Peyer's patch (tissue), 4 donors: ENCODE data around the gene INKA1.
"Not testable (repeated sequence)": the region's sequence is repeated elsewhere in the genome, so short reads cannot be mapped to it uniquely, and the experiment has no call there.

Experiments
- CTCF ChIP-seq, 6 experiments: fragments of 450-650 bp in 4 of 6; fragments of 200-600 bp in 2 of 6; sonication (generic) in 1 of 6; IDR thresholded peaks; one replicate each; pipeline ENCODE4 v1.5.1; 2017 to 2019; ENCODE audit warnings: antibody characterized with exemption in 6 of 6, mild to moderate bottlenecking in 3 of 6, moderate library complexity in 1 of 6
- POLR2A ChIP-seq, 2 donors: fragments of 450-650 bp; IDR thresholded peaks; one replicate each; pipeline ENCODE4 v1.5.1; 2017; ENCODE audit warnings: antibody characterized with exemption in 2 of 2, mild to moderate bottlenecking in 2 of 2, moderate library complexity in 2 of 2

- not testable (repeated sequence) for TF ChIP-seq CTCF, POLR2A (IDR thresholded peaks at IDR 0.05)
These were observed 20.8 kb upstream of the INKA1 start for GRCh38 chr3:49782277-49782676.
